Activated T-cell treated with anti-CD3 and anti-CD28 coated beads, Interleukin-2, amount 50 U/mL, for 24 hours (primary cell): ENCODE data around the gene BARX2.

ENCODE experiments used
- DNase-seq: peaks from one replicate; pipeline ENCODE4 v3.0.0-alpha.2; 2020
- H3K27ac Mint-ChIP-seq: 2 replicates; pipeline ENCODE4 v1.8.0; 2020; ENCODE audit warnings: mild to moderate bottlenecking, mixed read lengths
- H3K27me3 Mint-ChIP-seq: 2 replicates; pipeline ENCODE4 v1.8.0; 2020; ENCODE audit warnings: mixed read lengths
- H3K36me3 Mint-ChIP-seq: 2 replicates; pipeline ENCODE4 v1.8.0; 2020; ENCODE audit warnings: low read depth, mixed read lengths
- H3K4me1 Mint-ChIP-seq: 2 replicates; pipeline ENCODE4 v1.8.0; 2020; ENCODE audit warnings: low read depth, mixed read lengths
- H3K4me3 Mint-ChIP-seq: 2 replicates; pipeline ENCODE4 v1.8.0; 2020; ENCODE audit warnings: mild to moderate bottlenecking, moderate library complexity, mixed read lengths
- H3K9me3 Mint-ChIP-seq: 2 replicates; pipeline ENCODE4 v1.8.0; 2020; ENCODE audit warnings: mixed read lengths

Gene BARX2

DNA sequence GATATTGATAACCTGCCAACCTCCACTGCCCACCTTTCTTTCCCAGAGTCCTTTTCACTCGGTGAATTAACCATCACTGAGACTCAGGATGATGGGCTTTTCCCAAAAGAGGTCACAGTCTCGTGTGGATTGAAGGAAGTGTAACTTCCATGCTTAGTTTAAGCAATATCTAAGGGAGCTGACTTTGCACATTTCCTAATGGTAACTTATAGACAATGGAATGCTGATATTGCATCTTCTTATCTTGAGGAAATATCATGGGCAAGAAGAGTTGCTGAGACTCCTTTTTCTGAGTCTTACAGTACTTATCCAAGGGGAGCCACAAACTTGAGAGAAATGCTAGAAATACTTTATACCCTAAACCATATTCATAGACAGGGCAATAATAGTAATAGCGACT lies 8.8 kb downstream of the BARX2 start:
- H3K9me3 Mint-ChIP-seq = no peaks in the 10 kb centered on the region
- no peak for DNase-seq
- H3K4me3 Mint-ChIP-seq = no peak overlapping the region
- H3K27ac Mint-ChIP-seq = no peak overlapping the region
- peaks cover 56% of the 10 kb centered on the region for H3K27me3 Mint-ChIP-seq
- H3K4me1 Mint-ChIP-seq = no peaks in the 10 kb centered on the region
- no peaks in the 10 kb centered on the region for H3K36me3 Mint-ChIP-seq

DNA sequence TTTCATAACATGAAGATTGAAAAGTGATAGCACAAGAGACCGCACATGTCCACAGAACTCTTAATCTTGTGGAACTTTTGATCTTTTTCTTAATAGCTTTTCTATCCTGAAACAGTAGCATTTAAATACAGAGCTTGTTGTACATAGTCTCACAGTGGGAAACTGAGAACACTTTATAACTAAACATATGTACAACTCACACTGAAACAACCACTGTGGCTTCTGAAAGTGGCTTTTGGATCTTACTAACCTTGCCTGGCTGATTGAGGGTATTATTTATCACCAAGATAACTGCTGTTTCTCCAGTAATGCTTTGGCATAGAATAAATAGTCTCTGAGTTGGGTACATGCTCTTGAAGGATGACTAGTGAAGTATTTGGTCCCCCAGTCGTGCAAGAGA lies 10.2 kb downstream of the BARX2 start:
- Mint-ChIP-seq H3K27me3 (peaks cover 57% of the 10 kb centered on the region), H3K9me3 (no peaks in the 10 kb centered on the region), H3K4me1 (no peaks in the 10 kb centered on the region), H3K4me3 (no peak overlapping the region), H3K36me3 (no peaks in the 10 kb centered on the region), H3K27ac (no peak overlapping the region)
- DNase-seq = no peak

DNA sequence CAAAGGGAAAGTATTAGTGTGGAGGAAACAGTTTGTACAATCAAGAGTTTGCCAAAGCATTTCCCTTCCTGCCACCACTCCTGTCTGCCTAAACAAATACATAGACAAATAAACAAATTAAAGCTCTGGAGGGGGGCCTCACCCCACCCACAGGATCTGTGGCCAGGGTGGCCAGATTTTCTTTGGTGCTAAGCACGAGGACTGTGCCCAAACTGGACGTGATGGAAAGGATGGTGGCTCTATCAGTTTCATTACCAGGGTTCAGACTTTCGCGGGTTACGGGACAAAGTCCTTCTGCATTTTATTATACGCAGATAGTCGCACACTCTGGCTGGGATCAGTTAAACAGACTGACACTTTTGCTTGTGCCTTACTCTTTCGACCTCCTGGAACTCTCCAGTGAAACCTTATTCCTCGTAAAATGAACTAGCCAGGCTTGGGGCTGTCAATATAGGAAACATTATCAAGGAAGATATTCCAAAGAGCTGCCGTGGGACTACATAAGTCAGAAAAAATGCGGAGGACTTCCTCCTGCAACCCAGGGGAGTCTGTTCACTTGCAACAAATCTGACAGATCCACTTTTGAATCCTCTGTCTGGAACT lies 11.2 kb downstream of the BARX2 start:
- Mint-ChIP-seq H3K27me3 (peaks cover 60% of the 10 kb centered on the region), H3K4me1 (no peaks in the 10 kb centered on the region), H3K36me3 (no peaks in the 10 kb centered on the region), H3K4me3 (no peak overlapping the region), H3K27ac (no peak overlapping the region), H3K9me3 (no peaks in the 10 kb centered on the region)
- no peak for DNase-seq

DNA sequence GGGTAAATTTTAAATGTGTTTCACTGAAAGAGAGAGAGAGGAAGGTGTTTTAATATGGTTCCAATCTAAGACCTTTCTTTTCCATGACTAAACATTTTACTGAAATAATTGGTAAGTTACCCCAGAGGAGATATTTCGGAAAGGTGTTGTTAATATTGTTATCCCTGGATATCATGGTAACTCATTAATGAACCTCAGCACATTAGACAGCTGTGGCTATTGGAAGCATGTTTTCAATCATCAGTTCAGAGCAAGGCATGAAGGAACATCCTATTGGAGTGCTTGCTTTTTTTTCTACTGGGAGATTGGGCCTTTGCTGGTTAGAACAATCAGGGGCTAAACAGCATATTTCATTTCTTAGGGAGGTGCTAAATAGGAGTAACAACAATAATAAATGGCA lies 11.8 kb downstream of the BARX2 start:
- DNase-seq = no peak
- no peaks in the 10 kb centered on the region for H3K36me3 Mint-ChIP-seq
- H3K9me3 Mint-ChIP-seq = no peaks in the 10 kb centered on the region
- no peak overlapping the region for H3K27ac Mint-ChIP-seq
- no peaks in the 10 kb centered on the region for H3K4me1 Mint-ChIP-seq
- peaks cover 61% of the 10 kb centered on the region for H3K27me3 Mint-ChIP-seq
- no peak overlapping the region for H3K4me3 Mint-ChIP-seq

GRCh38 chr11:129388824-129389223 lies 13.2 kb downstream of the BARX2 start:
- Mint-ChIP-seq H3K36me3 (no peaks in the 10 kb centered on the region), H3K4me3 (no peak overlapping the region), H3K27ac (no peak overlapping the region), H3K4me1 (no peaks in the 10 kb centered on the region), H3K9me3 (no peaks in the 10 kb centered on the region), H3K27me3 (peaks cover 52% of the 10 kb centered on the region)
- DNase-seq = no peak

- H3K27ac Mint-ChIP-seq = no peak overlapping the region
- peaks cover 48% of the 10 kb centered on the region for H3K27me3 Mint-ChIP-seq
- DNase-seq = no peak
- no peaks in the 10 kb centered on the region for H3K4me1 Mint-ChIP-seq
- no peak overlapping the region for H3K4me3 Mint-ChIP-seq
- H3K36me3 Mint-ChIP-seq = no peaks in the 10 kb centered on the region
- no peaks in the 10 kb centered on the region for H3K9me3 Mint-ChIP-seq
Observed at GRCh38 chr11:129390303-129390821, 14.7 kb downstream of the BARX2 start.

GRCh38 chr11:129391360-129391759 lies 15.7 kb downstream of the BARX2 start:
- Mint-ChIP-seq H3K9me3 (no peaks in the 10 kb centered on the region), H3K4me3 (no peak overlapping the region), H3K27ac (no peak overlapping the region), H3K27me3 (peaks cover 57% of the 10 kb centered on the region), H3K4me1 (no peaks in the 10 kb centered on the region), H3K36me3 (no peaks in the 10 kb centered on the region)
- no peak for DNase-seq

- H3K4me3 Mint-ChIP-seq = no peak overlapping the region
- H3K9me3 Mint-ChIP-seq = no peaks in the 10 kb centered on the region
- no peaks in the 10 kb centered on the region for H3K36me3 Mint-ChIP-seq
- no peak overlapping the region for H3K27ac Mint-ChIP-seq
- DNase-seq = no peak
- peaks cover 60% of the 10 kb centered on the region for H3K27me3 Mint-ChIP-seq
- no peaks in the 10 kb centered on the region for H3K4me1 Mint-ChIP-seq
Observed at GRCh38 chr11:129391821-129392220, 16.2 kb downstream of the BARX2 start.

- Mint-ChIP-seq H3K27me3 (peaks cover 57% of the 10 kb centered on the region), H3K4me1 (no peaks in the 10 kb centered on the region), H3K4me3 (no peak overlapping the region), H3K27ac (no peak overlapping the region), H3K36me3 (no peaks in the 10 kb centered on the region), H3K9me3 (no peaks in the 10 kb centered on the region)
- no peak for DNase-seq
Observed at GRCh38 chr11:129392995-129393394, 17.3 kb downstream of the BARX2 start.

GRCh38 chr11:129394709-129395108 lies 19.1 kb downstream of the BARX2 start:
- Mint-ChIP-seq H3K9me3 (no peaks in the 10 kb centered on the region), H3K36me3 (no peaks in the 10 kb centered on the region), H3K4me3 (no peak overlapping the region), H3K27me3 (peaks cover 52% of the 10 kb centered on the region), H3K27ac (no peak overlapping the region), H3K4me1 (no peaks in the 10 kb centered on the region)
- no peak for DNase-seq

DNA sequence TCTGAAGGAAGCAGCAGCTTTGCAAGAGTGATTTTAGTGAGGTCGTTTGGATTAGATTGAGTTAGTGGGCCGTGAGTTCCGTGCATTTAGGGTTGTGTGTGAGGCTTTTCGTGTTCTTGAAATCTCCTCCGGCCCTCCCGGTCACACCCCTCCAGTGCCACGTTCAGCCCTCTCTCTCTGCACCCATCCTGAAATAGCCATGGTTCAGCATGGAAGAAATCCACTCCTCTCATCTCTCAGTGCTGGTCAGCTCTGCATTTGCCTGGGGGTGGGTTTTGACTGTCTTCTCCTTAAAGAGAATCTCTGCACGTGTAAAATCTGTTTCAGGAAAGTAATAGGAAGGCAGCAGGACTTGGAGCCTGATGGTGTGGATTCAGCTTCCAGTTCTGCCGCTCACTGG lies 19.8 kb downstream of the BARX2 start:
- H3K4me3 Mint-ChIP-seq = no peak overlapping the region
- H3K9me3 Mint-ChIP-seq = no peaks in the 10 kb centered on the region
- H3K36me3 Mint-ChIP-seq = no peaks in the 10 kb centered on the region
- H3K27me3 Mint-ChIP-seq = peaks cover 45% of the 10 kb centered on the region
- DNase-seq = no peak
- H3K27ac Mint-ChIP-seq = no peak overlapping the region
- H3K4me1 Mint-ChIP-seq = no peaks in the 10 kb centered on the region

- H3K9me3 Mint-ChIP-seq = no peaks in the 10 kb centered on the region
- H3K4me1 Mint-ChIP-seq = no peaks in the 10 kb centered on the region
- no peak overlapping the region for H3K4me3 Mint-ChIP-seq
- DNase-seq = no peak
- H3K36me3 Mint-ChIP-seq = no peaks in the 10 kb centered on the region
- no peak overlapping the region for H3K27ac Mint-ChIP-seq
- H3K27me3 Mint-ChIP-seq = peaks cover 40% of the 10 kb centered on the region
Observed at GRCh38 chr11:129395883-129396282, 20.2 kb downstream of the BARX2 start.

DNA sequence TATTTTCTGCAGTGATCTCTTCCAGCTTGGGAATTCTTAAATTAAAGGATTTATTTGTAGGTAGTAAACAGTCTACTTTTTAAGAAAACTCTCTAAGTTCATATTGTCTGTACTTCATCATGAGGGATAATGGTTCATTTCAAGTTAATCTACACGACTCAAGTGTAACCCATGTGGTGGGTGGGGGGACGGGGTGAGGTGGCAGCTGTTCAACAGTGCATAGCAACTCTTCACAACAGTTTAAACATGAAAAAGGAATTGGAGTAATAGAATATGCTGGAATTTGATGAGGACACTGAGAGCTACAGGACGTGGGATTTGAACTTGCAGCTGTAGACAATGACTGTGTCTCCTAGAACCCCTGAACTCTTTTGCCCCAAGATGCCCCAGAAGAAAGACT lies 20.8 kb downstream of the BARX2 start:
- H3K4me1 Mint-ChIP-seq = no peaks in the 10 kb centered on the region
- DNase-seq = no peak
- peaks cover 36% of the 10 kb centered on the region for H3K27me3 Mint-ChIP-seq
- H3K36me3 Mint-ChIP-seq = no peaks in the 10 kb centered on the region
- no peaks in the 10 kb centered on the region for H3K9me3 Mint-ChIP-seq
- no peak overlapping the region for H3K27ac Mint-ChIP-seq
- no peak overlapping the region for H3K4me3 Mint-ChIP-seq

DNA sequence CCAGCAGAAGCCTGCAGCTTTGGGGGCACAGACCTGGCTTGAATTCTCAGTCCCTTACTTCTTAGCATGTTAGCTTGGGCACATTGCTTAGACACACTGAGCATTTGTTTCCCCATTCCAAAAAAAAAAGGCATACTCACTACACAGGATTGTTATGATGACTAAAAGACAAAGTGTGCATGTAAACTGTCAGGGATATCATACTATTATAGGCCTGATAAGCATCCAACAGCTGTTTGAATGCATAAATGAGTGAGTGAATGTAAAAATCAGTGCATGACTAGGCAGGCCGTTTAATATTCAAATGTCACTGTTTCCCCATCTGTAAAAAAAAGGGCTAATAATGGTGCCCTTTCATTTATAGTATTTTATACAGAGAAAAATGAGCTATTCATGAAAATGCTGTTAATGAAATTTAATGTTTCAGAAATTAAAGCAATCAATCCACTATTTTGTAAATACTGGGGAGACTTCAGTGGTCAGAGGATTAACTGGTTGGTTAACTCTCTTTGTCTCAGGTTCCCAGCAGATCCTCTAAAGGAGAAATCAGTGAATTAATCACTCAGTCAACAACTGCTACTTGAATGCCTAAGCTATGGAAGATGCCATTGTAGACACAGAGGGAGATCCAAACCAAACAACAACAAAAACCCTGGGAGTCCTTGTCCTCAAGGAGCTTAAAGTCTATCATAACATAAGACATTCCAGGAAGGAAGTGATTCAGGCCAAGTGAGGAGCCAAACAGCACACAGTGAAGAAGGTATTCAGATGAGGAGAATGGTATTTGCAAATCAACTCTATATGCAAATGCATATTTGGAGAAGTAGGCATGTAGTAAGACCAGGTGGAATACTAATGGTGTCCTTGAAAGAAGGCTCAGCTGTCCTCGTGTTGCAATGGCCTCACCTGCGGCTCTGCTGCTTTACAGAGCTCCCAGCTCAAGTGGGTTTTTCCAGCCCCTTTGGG lies 26.8 kb downstream of the BARX2 start:
- H3K4me3 Mint-ChIP-seq = no peak overlapping the region
- H3K9me3 Mint-ChIP-seq = no peaks in the 10 kb centered on the region
- no peaks in the 10 kb centered on the region for H3K36me3 Mint-ChIP-seq
- no peak overlapping the region for H3K27ac Mint-ChIP-seq
- no peaks in the 10 kb centered on the region for H3K4me1 Mint-ChIP-seq
- H3K27me3 Mint-ChIP-seq = peaks cover 26% of the 10 kb centered on the region
- no peak for DNase-seq

GRCh38 chr11:129404731-129405130 lies 29.1 kb downstream of the BARX2 start:
- no peaks in the 10 kb centered on the region for H3K36me3 Mint-ChIP-seq
- H3K27ac Mint-ChIP-seq = no peak overlapping the region
- DNase-seq = no peak
- H3K4me3 Mint-ChIP-seq = no peak overlapping the region
- H3K4me1 Mint-ChIP-seq = peaks cover 3% of the 10 kb centered on the region
- H3K27me3 Mint-ChIP-seq = peaks cover 21% of the 10 kb centered on the region
- H3K9me3 Mint-ChIP-seq = no peaks in the 10 kb centered on the region
